H1 (cell line): ENCODE measurements around the gene FLRT2. TPM values are rescaled to one million over a fixed set of nuclear protein-coding genes. Genes with fewer than 3 reads are reported as not detected.

Source experiments
- CTCF ChIA-PET: fragments of 300-600 bp; sonication (Branson Sonifier 250); formaldehyde crosslinking; loops from one replicate; lab custom pipeline; 2021; ENCODE audit not compliant: partially characterized antibody; lab: Charles Lee
- POLR2A ChIA-PET: fragments of 300-600 bp; sonication (Branson Sonifier 250); formaldehyde crosslinking; loops from one replicate; lab custom pipeline; 2021; ENCODE audit warnings: inconsistent platforms; ENCODE audit not compliant: partially characterized antibody; lab: Charles Lee
- DNase-seq, 2 experiments: peaks; one replicate each; pipeline versions ENCODE4 v3.0.0 to v3.0.0-alpha.2; 2010 to 2022; ENCODE audit warnings: low spot score in 2 of 2, low read depth in 1 of 2, mixed read lengths in 1 of 2
- FAIRE-seq: peaks from 2 replicates; lab custom pipeline; 2011; peaks lifted over from hg19 to GRCh38; lab: Jason Lieb, UNC
- H2AFZ ChIP-seq: 2 replicates; pipeline ENCODE4 v1.8.1; 2012; ENCODE audit warnings: low read length, inconsistent platforms
- H2AK5ac ChIP-seq: 2 replicates; pipeline ENCODE4 v1.6.1; 2013; ENCODE audit warnings: low read depth, low read length
- H2BK120ac ChIP-seq: replicated peaks from 2 replicates; pipeline ENCODE3; 2013; ENCODE audit warnings: low read depth, low read length, inconsistent platforms
- H2BK12ac ChIP-seq: 2 replicates; pipeline ENCODE4 v1.6.1; 2013; ENCODE audit warnings: low read depth, low read length
- H2BK15ac ChIP-seq: 2 replicates; pipeline ENCODE4 v1.6.1; 2013; ENCODE audit warnings: low read length
- H2BK20ac ChIP-seq: 2 replicates; pipeline ENCODE4 v1.6.1; 2013; ENCODE audit warnings: low read length
- H2BK5ac ChIP-seq: 2 replicates; pipeline ENCODE4 v1.6.1; 2013; ENCODE audit warnings: low read depth, low read length
- H3K14ac ChIP-seq: 2 replicates; pipeline ENCODE4 v1.6.1; 2013; ENCODE audit warnings: inconsistent platforms; ENCODE audit not compliant: insufficient read length
- H3K18ac ChIP-seq: 2 replicates; pipeline ENCODE4 v1.6.1; 2013; ENCODE audit warnings: low read length; ENCODE audit errors: extremely low read depth
- H3K23ac ChIP-seq: 2 replicates; pipeline ENCODE4 v1.6.1; 2013; ENCODE audit warnings: inconsistent platforms; ENCODE audit not compliant: insufficient read length
- H3K23me2 ChIP-seq: 2 replicates; pipeline ENCODE4 v1.6.1; 2013; ENCODE audit warnings: low read depth, low read length
- H3K27ac ChIP-seq: 2 replicates; pipeline ENCODE4 v1.6.1; 2011; ENCODE audit warnings: low read depth, low read length, inconsistent platforms
- H3K27me3 ChIP-seq, 4 experiments: replicated peaks in 1 of 4; 1 replicate in 1 of 4; 2 replicates in 3 of 4; pipeline versions ENCODE4 v1.6.1 to v1.8.1; 2011 to 2013; ENCODE audit warnings: low read length in 3 of 4, mild to moderate bottlenecking in 3 of 4, inconsistent platforms in 2 of 4, mixed read lengths in 2 of 4, moderate library complexity in 1 of 4; ENCODE audit not compliant: control insufficient read depth in 3 of 4, insufficient read depth in 3 of 4; ENCODE audit errors: extremely low read depth in 1 of 4
- H3K36me3 ChIP-seq, 4 experiments: 2 replicates each; pipeline versions ENCODE4 v1.6.1 to v1.8.1; 2011 to 2013; ENCODE audit warnings: mild to moderate bottlenecking in 4 of 4, low read length in 3 of 4, moderate library complexity in 2 of 4, control low read depth in 1 of 4, inconsistent platforms in 1 of 4; ENCODE audit not compliant: insufficient read depth in 4 of 4, control insufficient read depth in 2 of 4
- H3K4ac ChIP-seq: replicated peaks from 2 replicates; pipeline ENCODE3; 2013; ENCODE audit warnings: low read length, low read depth, mixed read lengths, inconsistent platforms; ENCODE audit not compliant: insufficient read length
- H3K4me1 ChIP-seq, 4 experiments: replicated peaks in 1 of 4; 1 replicate in 1 of 4; 2 replicates in 3 of 4; pipeline versions ENCODE4 v1.6.1 to v1.8.1; 2011 to 2013; ENCODE audit warnings: low read length in 3 of 4, inconsistent platforms in 2 of 4, mixed read lengths in 1 of 4; ENCODE audit not compliant: insufficient read depth in 4 of 4, control insufficient read depth in 3 of 4
- H3K4me2 ChIP-seq, 2 experiments: 2 replicates each; pipeline versions ENCODE4 v1.6.1 to v1.8.1; 2011 to 2013; ENCODE audit warnings: low read depth in 2 of 2, low read length in 2 of 2, control low read depth in 1 of 2, inconsistent platforms in 1 of 2, mild to moderate bottlenecking in 1 of 2; ENCODE audit not compliant: insufficient read depth in 1 of 2
- H3K4me3 ChIP-seq, 4 experiments: fragments of 200-600, 300-600 bp in 1 of 4; sonication (generic), shearing (Covaris generic), sonication (Bioruptor Twin) in 1 of 4; 2 replicates each; pipeline versions ENCODE4 v1.5.1 to v1.8.1; 2011 to 2016; ENCODE audit warnings: low read length in 4 of 4, low read depth in 3 of 4, control low read depth in 2 of 4, inconsistent platforms in 2 of 4, mild to moderate bottlenecking in 2 of 4, mixed read lengths in 1 of 4, moderate library complexity in 1 of 4; ENCODE audit not compliant: insufficient read depth in 2 of 4; ENCODE audit errors: extremely low read depth in 1 of 4
- H3K56ac ChIP-seq: replicated peaks from 2 replicates; pipeline ENCODE3; 2013; ENCODE audit warnings: low read depth, mild to moderate bottlenecking, mixed read lengths, low read length, inconsistent platforms; ENCODE audit not compliant: insufficient read length
- H3K79me1 ChIP-seq: 2 replicates; pipeline ENCODE4 v1.6.1; 2013; ENCODE audit warnings: low read depth, low read length, control low read depth
- H3K79me2 ChIP-seq, 2 experiments: 2 replicates each; pipeline versions ENCODE4 v1.6.1 to v1.8.1; 2012 to 2013; ENCODE audit warnings: low read length in 2 of 2, mild to moderate bottlenecking in 2 of 2, inconsistent platforms in 1 of 2; ENCODE audit not compliant: insufficient read depth in 2 of 2, control insufficient read depth in 1 of 2
- H3K9ac ChIP-seq, 4 experiments: replicated peaks in 1 of 4; 1 replicate in 1 of 4; 2 replicates in 3 of 4; pipeline versions ENCODE4 v1.6.1 to v1.8.1; 2011 to 2013; ENCODE audit warnings: low read depth in 3 of 4, low read length in 3 of 4, control low read depth in 2 of 4, mild to moderate bottlenecking in 2 of 4, moderate library complexity in 2 of 4, inconsistent platforms in 1 of 4; ENCODE audit errors: extremely low read depth in 1 of 4
- H3K9me3 ChIP-seq, 2 experiments: 2 replicates each; pipeline versions ENCODE4 v1.6.1 to v1.8.1; 2012 to 2013; ENCODE audit warnings: mild to moderate bottlenecking in 2 of 2, moderate library complexity in 2 of 2, control low read depth in 1 of 2, inconsistent platforms in 1 of 2, low read depth in 1 of 2, low read length in 1 of 2, mixed read lengths in 1 of 2; ENCODE audit not compliant: insufficient read depth in 2 of 2
- H4K20me1 ChIP-seq, 2 experiments: replicated peaks in 1 of 2; 2 replicates each; pipeline versions ENCODE3 to v1.8.1; 2011 to 2013; ENCODE audit warnings: inconsistent platforms in 2 of 2, low read length in 2 of 2, mild to moderate bottlenecking in 1 of 2; ENCODE audit not compliant: insufficient read depth in 2 of 2, control insufficient read depth in 1 of 2
- H4K5ac ChIP-seq: 2 replicates; pipeline ENCODE4 v1.6.1; 2013; ENCODE audit warnings: low read length, low read depth, mixed read lengths, inconsistent platforms; ENCODE audit not compliant: insufficient read length
- H4K8ac ChIP-seq: 2 replicates; pipeline ENCODE4 v1.8.0; 2013; ENCODE audit warnings: mild to moderate bottlenecking, moderate library complexity, low read length, inconsistent platforms; ENCODE audit not compliant: insufficient read depth; ENCODE audit errors: extremely low read depth
- H4K91ac ChIP-seq: replicated peaks from 2 replicates; pipeline ENCODE3; 2013; ENCODE audit warnings: low read length, mixed read lengths, inconsistent platforms; ENCODE audit not compliant: insufficient read length
- CHD1 ChIP-seq: IDR thresholded peaks from 2 replicates; pipeline ENCODE4 v1.6.1; 2012; ENCODE audit warnings: low read depth, low read length, improper control_type of control experiment
- CREB1 ChIP-seq: IDR thresholded peaks from 2 replicates; pipeline ENCODE4 v1.6.1; 2012; ENCODE audit warnings: inconsistent platforms
- SP2 ChIP-seq: IDR thresholded peaks from 2 replicates; pipeline ENCODE4 v1.6.1; 2012; ENCODE audit warnings: mild to moderate bottlenecking, low read length, inconsistent platforms
- SUZ12 ChIP-seq: fragments of 200-600 bp; sonication (generic); IDR thresholded peaks from 2 replicates; pipeline ENCODE4 v1.6.1; 2012; ENCODE audit warnings: mild to moderate bottlenecking, inconsistent platforms, low read length, moderate library complexity, mixed read lengths
- TAF7 ChIP-seq: optimal IDR thresholded peaks from 2 replicates; pipeline ENCODE3; 2011; ENCODE audit warnings: low read depth, mild to moderate bottlenecking, inconsistent platforms, low read length, moderate library complexity, borderline replicate concordance
- WGBS, 2 experiments: shearing (Covaris generic) in 1 of 2; methylation state at CpG; one replicate each; pipeline versions ENCODE4 v1.1.6 to v1.1.7; 2013 to 2015; ENCODE audit warnings: low lambda C conversion rate in 2 of 2, mixed read lengths in 2 of 2, inconsistent platforms in 1 of 2, low coverage in 1 of 2, missing lambda C conversion rate in 1 of 2; ENCODE audit not compliant: insufficient replicate concordance in 2 of 2, insufficient coverage in 1 of 2, insufficient read length in 1 of 2; ENCODE audit errors: extremely low coverage in 1 of 2, missing lambda C conversion rate in 1 of 2; 5-methylcytosine and 5-hydroxymethylcytosine counted together
- polyA plus RNA-seq, 7 experiments: library from polyadenylated mRNA; depleted of rRNA in 3 of 7; stranded (reverse) in 5 of 7; unstranded in 2 of 7; fragments of >200 nt in 5 of 7; fragments of 200-250 nt in 2 of 7; gene quantifications; 1 replicate in 5 of 7; 2 replicates in 1 of 7; 4 replicates in 1 of 7; pipeline versions ENCODE4 v1.2.1 to v1.2.3, GENCODE V29; 2011 to 2013; ENCODE audit warnings: missing spikeins in 2 of 7, mixed read lengths in 2 of 7
- total RNA-seq: library from RNA; stranded (reverse); fragmentation: NEBNext Ultra II Directional; extraction: Animal tissue kit (Norgen Biotek cat#: 25700); gene quantifications from 2 replicates; pipeline ENCODE4 v1.2.1, GENCODE V29; 2021

The FLRT2 gene
- total and polyA plus RNA-seq, 2 of the 8 experiments (the other 6 are each of a cell fraction or from before 2014, with no cell fraction given) = 2.4 to 6.9 TPM

DNA sequence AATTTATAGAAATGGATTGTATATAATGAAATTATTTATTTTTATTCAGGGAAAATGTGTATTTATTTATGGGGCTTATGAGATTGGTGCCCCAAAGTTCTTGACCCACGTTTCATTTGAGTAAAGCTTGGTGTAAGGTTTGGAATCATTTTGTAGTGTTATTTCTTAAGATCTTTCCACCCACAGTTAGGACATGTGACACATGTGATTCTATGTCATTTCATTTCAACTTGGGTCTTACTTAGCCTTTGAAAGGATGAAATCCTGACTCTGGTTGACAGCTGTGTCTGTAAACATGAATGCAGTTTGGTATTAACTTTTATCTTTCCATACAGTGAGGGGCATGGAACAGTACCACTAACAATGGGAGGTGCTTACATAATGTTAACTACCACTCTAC lies 51.7 kb downstream of the FLRT2 start:
- no peaks in the 10 kb centered on the region for H3K79me1 ChIP-seq
- no peak overlapping the region for H3K23ac ChIP-seq
- H3K27me3 ChIP-seq = peaks cover 0 to 1% (median 0%) of the 10 kb centered on the region in 4 experiments; a peak in 1 of 7 replicates
- no peaks in the 10 kb centered on the region for H3K23me2 ChIP-seq
- H3K56ac ChIP-seq = no peak overlapping the region
- no peak for DNase-seq
- CTCF ChIA-PET = no interaction called here
- no peaks in the 10 kb centered on the region for H4K20me1 ChIP-seq
- H2BK120ac ChIP-seq = no peak overlapping the region
- H2BK15ac ChIP-seq = no peak overlapping the region
- FAIRE-seq = no peak
- no peak overlapping the region for H2BK5ac ChIP-seq
- no peak overlapping the region for H3K18ac ChIP-seq
- H4K91ac ChIP-seq = no peak overlapping the region
- H3K4me1 ChIP-seq = peaks cover 2 to 4% (median 3%) of the 10 kb centered on the region in 4 experiments; a peak in 3 of 7 replicates
- no peak overlapping the region for H2AK5ac ChIP-seq
- no peak overlapping the region for H2AFZ ChIP-seq
- no peaks in the 10 kb centered on the region for H3K36me3 ChIP-seq
- POLR2A ChIA-PET = no interaction called here
- 84% methylated on average over 1 of the region's 1 CpG; no CpG with 5 or more reads in 1 of the 2 experiments for WGBS, 2 experiments
- no peak overlapping the region for H3K4me2 ChIP-seq
- H3K9ac ChIP-seq = no peak overlapping the region
- H2BK20ac ChIP-seq = no peak overlapping the region
- H3K79me2 ChIP-seq = no peaks in the 10 kb centered on the region
- H3K27ac ChIP-seq = no peak overlapping the region
- H4K8ac ChIP-seq = no peak overlapping the region
- H3K4ac ChIP-seq = no peak overlapping the region
- no peak overlapping the region for H2BK12ac ChIP-seq
- H3K4me3 ChIP-seq = no peak overlapping the region
- H4K5ac ChIP-seq = no peak overlapping the region
- no peak overlapping the region for H3K14ac ChIP-seq
- H3K9me3 ChIP-seq = no peaks in the 10 kb centered on the region
- TF ChIP-seq SUZ12 (no peak), TAF7 (no peak), CHD1 (no peak), CREB1 (no peak), SP2 (no peak)
